ENCODE results near the gene IFFO2. TPM values are rescaled to one million over a fixed set of nuclear protein-coding genes. Genes with fewer than 3 reads are reported as not detected.
A peak's percentile ranks its signal among the peaks of the same experiment; 100 is the strongest.

Gene IFFO2
- total and polyA plus RNA-seq, 2 of the 13 experiments (the other 11 are each of a cell fraction or from before 2014, with no cell fraction given): 7.3 to 16.7 TPM

DNA sequence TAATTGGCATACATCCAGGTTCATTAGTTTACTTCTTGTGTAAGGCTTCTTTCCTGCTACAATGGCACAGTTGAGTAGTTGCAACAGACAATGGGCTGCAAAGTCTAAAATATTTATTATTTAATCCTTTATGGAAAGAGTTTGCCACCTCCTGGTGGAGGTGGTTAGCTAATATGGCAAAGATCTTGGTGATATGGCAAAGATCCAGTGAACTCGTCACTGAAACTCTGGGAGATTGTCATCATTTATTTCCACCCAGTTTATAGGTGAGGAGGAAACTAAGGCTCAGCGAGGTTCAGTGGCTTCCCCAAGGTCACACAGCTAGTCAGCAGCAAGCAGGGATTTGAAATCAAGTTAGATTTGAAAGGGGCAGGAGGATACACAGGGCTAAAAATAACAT, 16.1 kb upstream of the IFFO2 start:
- intact Hi-C loops (cut with micrococcal nuclease; ENCODE audit: unreplicated experiment) (no loop called here), in situ Hi-C loops (cut with HindIII; ENCODE audit: extremely low pct_ligation_motif_present, low pct_unique_long_range_greater_than_20kb) (no loop called here)
- CTCF ChIA-PET (ENCODE audit: low intra/inter-chr PET ratio, low total read pairs): interaction anchor here (1.2 to 1.7 kb wide), 2 partner anchors 59 to 88 kb away, joined by 3 to 8 read pairs; no protein-coding TSS in a partner anchor
- Histone ChIP-seq H3K36me3 (replicated peaks in 1 of 2; ENCODE audit: control insufficient read depth in 1 of 2, insufficient read depth in 2 of 2, low read length in 2 of 2) (no peaks in the 10 kb centered on the region), H3K9ac (ENCODE audit: insufficient read depth, low read depth, low read length) (no peak overlapping the region), H3K9me3 (ENCODE audit: low read length) (no peaks in the 10 kb centered on the region), H3K4me2 (ENCODE audit: low read depth, low read length) (no peak overlapping the region), H2AFZ (ENCODE audit: low read length) (no peak overlapping the region), H3K4me3 (replicated peaks in 1 of 3; ENCODE audit: insufficient read depth in 1 of 3, low read depth in 2 of 3, low read length in 3 of 3) (no peak overlapping the region), H3K79me2 (ENCODE audit: insufficient read depth, low read length) (no peaks in the 10 kb centered on the region), H3K27me3 (ENCODE audit: control insufficient read depth in 1 of 2, insufficient read depth in 2 of 2, low read length in 2 of 2) (peaks cover 1 to 19% of the 10 kb centered on the region in 2 experiments; a peak in 2 of 5 replicates), H4K20me1 (ENCODE audit: insufficient read depth, low read length) (no peaks in the 10 kb centered on the region), H3K27ac (ENCODE audit: extremely low read length, insufficient read depth, low read length) (no peak overlapping the region), H3K4me1 (ENCODE audit: insufficient read depth, low read length) (no peaks in the 10 kb centered on the region)
- ATAC-seq (no peak), DNase-seq (ENCODE audit: low spot score) (no peak), FAIRE-seq (no peak)
- TF ChIP-seq THAP8 (CRISPR knock-in tag; IDR thresholded peaks at IDR 0.05; ENCODE audit: borderline replicate concordance): no peak
- peak; percentile 37; the same call in 1 of the 2 replicates for TF ChIP-seq STAG1 (CRISPR knock-in tag; IDR thresholded peaks at IDR 0.05)
- TF ChIP-seq, protein P1, sequence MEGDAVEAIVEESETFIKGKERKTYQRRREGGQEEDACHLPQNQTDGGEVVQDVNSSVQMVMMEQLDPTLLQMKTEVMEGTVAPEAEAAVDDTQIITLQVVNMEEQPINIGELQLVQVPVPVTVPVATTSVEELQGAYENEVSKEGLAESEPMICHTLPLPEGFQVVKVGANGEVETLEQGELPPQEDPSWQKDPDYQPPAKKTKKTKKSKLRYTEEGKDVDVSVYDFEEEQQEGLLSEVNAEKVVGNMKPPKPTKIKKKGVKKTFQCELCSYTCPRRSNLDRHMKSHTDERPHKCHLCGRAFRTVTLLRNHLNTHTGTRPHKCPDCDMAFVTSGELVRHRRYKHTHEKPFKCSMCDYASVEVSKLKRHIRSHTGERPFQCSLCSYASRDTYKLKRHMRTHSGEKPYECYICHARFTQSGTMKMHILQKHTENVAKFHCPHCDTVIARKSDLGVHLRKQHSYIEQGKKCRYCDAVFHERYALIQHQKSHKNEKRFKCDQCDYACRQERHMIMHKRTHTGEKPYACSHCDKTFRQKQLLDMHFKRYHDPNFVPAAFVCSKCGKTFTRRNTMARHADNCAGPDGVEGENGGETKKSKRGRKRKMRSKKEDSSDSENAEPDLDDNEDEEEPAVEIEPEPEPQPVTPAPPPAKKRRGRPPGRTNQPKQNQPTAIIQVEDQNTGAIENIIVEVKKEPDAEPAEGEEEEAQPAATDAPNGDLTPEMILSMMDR (CRISPR knock-in tag; IDR thresholded peaks at IDR 0.05): 0 out of 2 replicates have a peak, but pooled peaks have one; percentile 13
- TF ChIP-seq ZNF768 (CRISPR knock-in tag; IDR thresholded peaks at IDR 0.05): peak; percentile 43; the same call in 1 of the 2 replicates
- WGBS (ENCODE audit: low lambda C conversion rate): 5% methylated on average over 2 of the region's 2 CpGs
- POLR2A ChIA-PET: no interaction called here
- no TSS peak for BruUV-seq (replicated peaks)

- DNase-seq (ENCODE audit: low spot score): no peak
- Histone ChIP-seq H3K36me3 (replicated peaks in 1 of 2; ENCODE audit: control insufficient read depth in 1 of 2, insufficient read depth in 2 of 2, low read length in 2 of 2) (no peaks in the 10 kb centered on the region), H4K20me1 (ENCODE audit: insufficient read depth, low read length) (no peaks in the 10 kb centered on the region), H3K9me3 (ENCODE audit: low read length) (no peaks in the 10 kb centered on the region), H3K4me2 (ENCODE audit: low read depth, low read length) (no peak overlapping the region), H3K4me3 (replicated peaks in 1 of 3; ENCODE audit: insufficient read depth in 1 of 3, low read depth in 2 of 3, low read length in 3 of 3) (no peak overlapping the region), H3K27me3 (ENCODE audit: control insufficient read depth in 1 of 2, insufficient read depth in 2 of 2, low read length in 2 of 2) (peaks cover 0 to 21% of the 10 kb centered on the region in 2 experiments; a peak in 3 of 5 replicates), H3K4me1 (ENCODE audit: insufficient read depth, low read length) (no peaks in the 10 kb centered on the region), H3K27ac (ENCODE audit: extremely low read length, insufficient read depth, low read length) (no peak overlapping the region), H3K79me2 (ENCODE audit: insufficient read depth, low read length) (no peaks in the 10 kb centered on the region), H3K9ac (ENCODE audit: insufficient read depth, low read depth, low read length) (no peak overlapping the region), H2AFZ (ENCODE audit: low read length) (no peak overlapping the region)
- 31% methylated on average over 3 of the region's 4 CpGs for WGBS (ENCODE audit: low lambda C conversion rate)
- TF ChIP-seq, protein P2, sequence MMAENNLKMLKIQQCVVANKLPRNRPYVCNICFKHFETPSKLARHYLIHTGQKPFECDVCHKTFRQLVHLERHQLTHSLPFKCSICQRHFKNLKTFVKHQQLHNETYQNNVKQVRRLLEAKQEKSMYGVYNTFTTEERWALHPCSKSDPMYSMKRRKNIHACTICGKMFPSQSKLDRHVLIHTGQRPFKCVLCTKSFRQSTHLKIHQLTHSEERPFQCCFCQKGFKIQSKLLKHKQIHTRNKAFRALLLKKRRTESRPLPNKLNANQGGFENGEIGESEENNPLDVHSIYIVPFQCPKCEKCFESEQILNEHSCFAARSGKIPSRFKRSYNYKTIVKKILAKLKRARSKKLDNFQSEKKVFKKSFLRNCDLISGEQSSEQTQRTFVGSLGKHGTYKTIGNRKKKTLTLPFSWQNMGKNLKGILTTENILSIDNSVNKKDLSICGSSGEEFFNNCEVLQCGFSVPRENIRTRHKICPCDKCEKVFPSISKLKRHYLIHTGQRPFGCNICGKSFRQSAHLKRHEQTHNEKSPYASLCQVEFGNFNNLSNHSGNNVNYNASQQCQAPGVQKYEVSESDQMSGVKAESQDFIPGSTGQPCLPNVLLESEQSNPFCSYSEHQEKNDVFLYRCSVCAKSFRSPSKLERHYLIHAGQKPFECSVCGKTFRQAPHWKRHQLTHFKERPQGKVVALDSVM (CRISPR knock-in tag; IDR thresholded peaks at IDR 0.05): no peak
- TF ChIP-seq, protein P3, sequence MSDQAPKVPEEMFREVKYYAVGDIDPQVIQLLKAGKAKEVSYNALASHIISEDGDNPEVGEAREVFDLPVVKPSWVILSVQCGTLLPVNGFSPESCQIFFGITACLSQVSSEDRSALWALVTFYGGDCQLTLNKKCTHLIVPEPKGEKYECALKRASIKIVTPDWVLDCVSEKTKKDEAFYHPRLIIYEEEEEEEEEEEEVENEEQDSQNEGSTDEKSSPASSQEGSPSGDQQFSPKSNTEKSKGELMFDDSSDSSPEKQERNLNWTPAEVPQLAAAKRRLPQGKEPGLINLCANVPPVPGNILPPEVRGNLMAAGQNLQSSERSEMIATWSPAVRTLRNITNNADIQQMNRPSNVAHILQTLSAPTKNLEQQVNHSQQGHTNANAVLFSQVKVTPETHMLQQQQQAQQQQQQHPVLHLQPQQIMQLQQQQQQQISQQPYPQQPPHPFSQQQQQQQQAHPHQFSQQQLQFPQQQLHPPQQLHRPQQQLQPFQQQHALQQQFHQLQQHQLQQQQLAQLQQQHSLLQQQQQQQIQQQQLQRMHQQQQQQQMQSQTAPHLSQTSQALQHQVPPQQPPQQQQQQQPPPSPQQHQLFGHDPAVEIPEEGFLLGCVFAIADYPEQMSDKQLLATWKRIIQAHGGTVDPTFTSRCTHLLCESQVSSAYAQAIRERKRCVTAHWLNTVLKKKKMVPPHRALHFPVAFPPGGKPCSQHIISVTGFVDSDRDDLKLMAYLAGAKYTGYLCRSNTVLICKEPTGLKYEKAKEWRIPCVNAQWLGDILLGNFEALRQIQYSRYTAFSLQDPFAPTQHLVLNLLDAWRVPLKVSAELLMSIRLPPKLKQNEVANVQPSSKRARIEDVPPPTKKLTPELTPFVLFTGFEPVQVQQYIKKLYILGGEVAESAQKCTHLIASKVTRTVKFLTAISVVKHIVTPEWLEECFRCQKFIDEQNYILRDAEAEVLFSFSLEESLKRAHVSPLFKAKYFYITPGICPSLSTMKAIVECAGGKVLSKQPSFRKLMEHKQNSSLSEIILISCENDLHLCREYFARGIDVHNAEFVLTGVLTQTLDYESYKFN (CRISPR knock-in tag; conservative IDR thresholded peaks at IDR 0.05): no peak
- TF ChIP-seq KMT2A (CRISPR knock-in tag; IDR thresholded peaks at IDR 0.05): no peak
- no peak for FAIRE-seq
- ChIA-PET POLR2A (no interaction called here), CTCF (ENCODE audit: low intra/inter-chr PET ratio, low total read pairs) (no interaction called here)
- ATAC-seq: no peak
- intact Hi-C loops (cut with micrococcal nuclease; ENCODE audit: unreplicated experiment) (no loop called here), in situ Hi-C loops (cut with HindIII; ENCODE audit: extremely low pct_ligation_motif_present, low pct_unique_long_range_greater_than_20kb) (no loop called here)
- no TSS peak for BruUV-seq (replicated peaks)
Observed at GRCh38 chr1:18970762-18971161, 14.3 kb upstream of the IFFO2 start.
